ENCODE measurements around the gene DPYSL5.

The DPYSL5 gene

GRCh38 chr2:26970928-26971627, 123.1 kb downstream of the DPYSL5 start:
- DNase-seq (peak in 1 of 2 donors; percentile 8), ATAC-seq (peak; percentile 36)
- peak overlapping the region; percentile 37 to 74 for H3K27ac Mint-ChIP-seq
- peak overlapping the region; percentile 87 to 89 for H3K4me3 Mint-ChIP-seq
- peaks cover 27% of the 10 kb centered on the region for H3K4me1 Mint-ChIP-seq
- no peaks in the 10 kb centered on the region for H3K9me3 Mint-ChIP-seq
- H3K27me3 Mint-ChIP-seq: peaks cover 33% of the 10 kb centered on the region

- DNase-seq (no peak), ATAC-seq (no peak)
- H3K9me3 Mint-ChIP-seq: no peaks in the 10 kb centered on the region
- peak overlapping the region in 1 of 2 donors; percentile 61 for H3K27ac Mint-ChIP-seq
- H3K4me1 Mint-ChIP-seq: peaks cover 27% of the 10 kb centered on the region
- peaks cover 25% of the 10 kb centered on the region for H3K27me3 Mint-ChIP-seq
- H3K4me3 Mint-ChIP-seq: peak overlapping the region in 1 of 2 donors; percentile 89
Observed at GRCh38 chr2:26971911-26972786, 124.2 kb downstream of the DPYSL5 start.

GRCh38 chr2:26974352-26974751, 126.4 kb downstream of the DPYSL5 start:
- no peak for DNase-seq
- no peaks in the 10 kb centered on the region for H3K9me3 Mint-ChIP-seq
- peaks cover 12% of the 10 kb centered on the region for H3K27me3 Mint-ChIP-seq
- H3K27ac Mint-ChIP-seq: no peak overlapping the region
- H3K4me1 Mint-ChIP-seq: peaks cover 18% of the 10 kb centered on the region
- H3K4me3 Mint-ChIP-seq: no peak overlapping the region
- no peak for ATAC-seq

- peak overlapping the region; percentile 4 to 43 for H3K27ac Mint-ChIP-seq
Observed at GRCh38 chr2:26975102-26975501, 127.2 kb downstream of the DPYSL5 start.

GRCh38 chr2:26975656-26976055, 127.7 kb downstream of the DPYSL5 start:
- H3K27ac Mint-ChIP-seq: no peak overlapping the region
- no peaks in the 10 kb centered on the region for H3K9me3 Mint-ChIP-seq
- no peak for DNase-seq
- peaks cover 9% of the 10 kb centered on the region for H3K27me3 Mint-ChIP-seq
- no peak for ATAC-seq
- H3K4me3 Mint-ChIP-seq: no peak overlapping the region
- peaks cover 8% of the 10 kb centered on the region for H3K4me1 Mint-ChIP-seq

More at GRCh38 chr2:26975102-26975501, 127.2 kb downstream of the DPYSL5 start:
- no peak for ATAC-seq
- Mint-ChIP-seq H3K9me3 (no peaks in the 10 kb centered on the region), H3K4me3 (no peak overlapping the region), H3K4me1 (peaks cover 10% of the 10 kb centered on the region), H3K27me3 (peaks cover 9% of the 10 kb centered on the region)
- no peak for DNase-seq

GRCh38 chr2:26976237-26976636, 128.3 kb downstream of the DPYSL5 start:
- no peak overlapping the region for H3K4me3 Mint-ChIP-seq
- ATAC-seq (no peak), DNase-seq (no peak)
- H3K4me1 Mint-ChIP-seq: peaks cover 4% of the 10 kb centered on the region
- peaks cover 9% of the 10 kb centered on the region for H3K27me3 Mint-ChIP-seq
- H3K27ac Mint-ChIP-seq: no peak overlapping the region
- no peaks in the 10 kb centered on the region for H3K9me3 Mint-ChIP-seq

GRCh38 chr2:26977012-26977411, 129.1 kb downstream of the DPYSL5 start:
- ATAC-seq (no peak), DNase-seq (no peak)
- Mint-ChIP-seq H3K4me1 (no peaks in the 10 kb centered on the region), H3K9me3 (no peaks in the 10 kb centered on the region), H3K27me3 (peaks cover 9% of the 10 kb centered on the region), H3K4me3 (no peak overlapping the region), H3K27ac (no peak overlapping the region)

- Mint-ChIP-seq H3K27me3 (peaks cover 9% of the 10 kb centered on the region), H3K27ac (no peak overlapping the region), H3K4me1 (no peaks in the 10 kb centered on the region), H3K9me3 (no peaks in the 10 kb centered on the region), H3K4me3 (no peak overlapping the region)
- ATAC-seq (no peak), DNase-seq (no peak)
Observed at GRCh38 chr2:26978061-26978596, 130.2 kb downstream of the DPYSL5 start.

- Mint-ChIP-seq H3K4me1 (no peaks in the 10 kb centered on the region), H3K27me3 (peaks cover 5% of the 10 kb centered on the region), H3K9me3 (no peaks in the 10 kb centered on the region), H3K4me3 (no peak overlapping the region), H3K27ac (peak overlapping the region in 1 of 2 donors; percentile 22)
- ATAC-seq (no peak), DNase-seq (no peak)
Observed at GRCh38 chr2:26979741-26980140, 131.8 kb downstream of the DPYSL5 start.

GRCh38 chr2:26980971-26981370, 133.0 kb downstream of the DPYSL5 start:
- ATAC-seq (no peak), DNase-seq (no peak)
- Mint-ChIP-seq H3K4me3 (no peak overlapping the region), H3K4me1 (no peaks in the 10 kb centered on the region), H3K9me3 (no peaks in the 10 kb centered on the region), H3K27ac (no peak overlapping the region), H3K27me3 (no peaks in the 10 kb centered on the region)

GRCh38 chr2:26982102-26982742, 134.3 kb downstream of the DPYSL5 start:
- DNase-seq (peak in 1 of 2 donors; percentile 15), ATAC-seq (peak; percentile 76)
- H3K4me1 Mint-ChIP-seq: no peaks in the 10 kb centered on the region
- no peaks in the 10 kb centered on the region for H3K27me3 Mint-ChIP-seq
- no peak overlapping the region for H3K4me3 Mint-ChIP-seq
- H3K27ac Mint-ChIP-seq: peak overlapping the region in 1 of 2 donors; percentile 83
- no peaks in the 10 kb centered on the region for H3K9me3 Mint-ChIP-seq

- DNase-seq: no peak
- no peak overlapping the region for H3K27ac Mint-ChIP-seq
- no peak overlapping the region for H3K4me3 Mint-ChIP-seq
- H3K4me1 Mint-ChIP-seq: no peaks in the 10 kb centered on the region
- no peaks in the 10 kb centered on the region for H3K9me3 Mint-ChIP-seq
- no peak for ATAC-seq
- H3K27me3 Mint-ChIP-seq: no peaks in the 10 kb centered on the region
Observed at GRCh38 chr2:26983746-26984145, 135.8 kb downstream of the DPYSL5 start.

GRCh38 chr2:26985807-26986206, 137.9 kb downstream of the DPYSL5 start:
- H3K27ac Mint-ChIP-seq: no peak overlapping the region
- H3K4me1 Mint-ChIP-seq: no peaks in the 10 kb centered on the region
- H3K9me3 Mint-ChIP-seq: no peaks in the 10 kb centered on the region
- ATAC-seq: no peak
- H3K4me3 Mint-ChIP-seq: no peak overlapping the region
- DNase-seq: no peak
- H3K27me3 Mint-ChIP-seq: no peaks in the 10 kb centered on the region

- Mint-ChIP-seq H3K4me1 (no peaks in the 10 kb centered on the region), H3K27ac (no peak overlapping the region), H3K27me3 (no peaks in the 10 kb centered on the region), H3K9me3 (no peaks in the 10 kb centered on the region), H3K4me3 (no peak overlapping the region)
- ATAC-seq: no peak
- DNase-seq: no peak
Observed at GRCh38 chr2:26986576-26986975, 138.6 kb downstream of the DPYSL5 start.

- no peaks in the 10 kb centered on the region for H3K9me3 Mint-ChIP-seq
- ATAC-seq (no peak), DNase-seq (no peak)
- no peak overlapping the region for H3K4me3 Mint-ChIP-seq
- H3K27ac Mint-ChIP-seq: no peak overlapping the region
- no peaks in the 10 kb centered on the region for H3K27me3 Mint-ChIP-seq
- H3K4me1 Mint-ChIP-seq: no peaks in the 10 kb centered on the region
Observed at GRCh38 chr2:26988058-26988860, 140.3 kb downstream of the DPYSL5 start.
